Activated CD4-positive, alpha-beta T cell treated with anti-CD3 and anti-CD28 coated beads for 24 hours (primary cell): ENCODE results near the gene SCYL1.
A peak's percentile ranks its signal among the peaks of the same experiment; 100 is the strongest.

ENCODE experiments used
- DNase-seq, 2 donors: peaks; one replicate each; pipeline ENCODE4 v3.0.0-alpha.2; 2020; ENCODE audit warnings: low read depth in 2 of 2

The SCYL1 gene

GRCh38 chr11:65571420-65571819, 46.5 kb downstream of the SCYL1 start:
- no peak for DNase-seq

GRCh38 chr11:65571940-65572339, 47.1 kb downstream of the SCYL1 start:
- no peak for DNase-seq

DNA sequence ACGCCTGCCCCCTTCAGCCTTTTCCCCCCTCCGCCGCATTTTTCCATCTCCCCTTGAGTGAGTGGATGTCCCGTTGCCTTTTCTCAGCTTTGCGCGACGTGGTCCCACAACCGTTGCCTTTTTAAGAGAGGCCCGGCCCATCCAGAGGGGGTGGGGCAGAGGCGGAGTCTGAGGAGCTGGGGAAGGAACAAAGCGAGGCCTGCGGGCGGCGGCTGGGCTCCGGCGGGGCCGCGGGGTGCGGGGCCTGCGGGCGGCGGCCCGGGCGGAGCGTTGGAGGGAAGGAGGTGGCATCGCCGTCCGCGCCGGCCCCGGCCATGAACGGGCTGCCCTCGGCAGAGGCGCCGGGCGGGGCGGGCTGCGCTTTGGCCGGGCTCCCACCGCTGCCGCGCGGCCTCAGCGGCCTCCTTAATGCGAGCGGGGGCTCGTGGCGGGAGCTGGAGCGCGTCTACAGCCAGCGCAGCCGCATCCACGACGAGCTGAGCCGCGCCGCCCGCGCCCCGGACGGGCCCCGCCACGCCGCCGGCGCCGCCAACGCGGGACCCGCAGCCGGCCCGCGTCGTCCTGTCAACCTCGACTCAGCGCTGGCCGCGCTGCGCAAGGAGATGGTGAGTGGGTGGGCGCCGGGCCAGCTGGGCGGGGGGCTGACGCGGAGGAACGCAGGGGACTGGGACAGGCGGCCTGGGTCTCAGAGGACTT, 47.6 kb downstream of the SCYL1 start, which contains the start of gene FAM89B:
Gene FAM89B, plus strand, starts transcription at position 183 of the 696 bp plus-strand sequence. Its CDS starts 132 bp downstream, at position 315.
- peak; percentile 76 to 85 for DNase-seq

DNA sequence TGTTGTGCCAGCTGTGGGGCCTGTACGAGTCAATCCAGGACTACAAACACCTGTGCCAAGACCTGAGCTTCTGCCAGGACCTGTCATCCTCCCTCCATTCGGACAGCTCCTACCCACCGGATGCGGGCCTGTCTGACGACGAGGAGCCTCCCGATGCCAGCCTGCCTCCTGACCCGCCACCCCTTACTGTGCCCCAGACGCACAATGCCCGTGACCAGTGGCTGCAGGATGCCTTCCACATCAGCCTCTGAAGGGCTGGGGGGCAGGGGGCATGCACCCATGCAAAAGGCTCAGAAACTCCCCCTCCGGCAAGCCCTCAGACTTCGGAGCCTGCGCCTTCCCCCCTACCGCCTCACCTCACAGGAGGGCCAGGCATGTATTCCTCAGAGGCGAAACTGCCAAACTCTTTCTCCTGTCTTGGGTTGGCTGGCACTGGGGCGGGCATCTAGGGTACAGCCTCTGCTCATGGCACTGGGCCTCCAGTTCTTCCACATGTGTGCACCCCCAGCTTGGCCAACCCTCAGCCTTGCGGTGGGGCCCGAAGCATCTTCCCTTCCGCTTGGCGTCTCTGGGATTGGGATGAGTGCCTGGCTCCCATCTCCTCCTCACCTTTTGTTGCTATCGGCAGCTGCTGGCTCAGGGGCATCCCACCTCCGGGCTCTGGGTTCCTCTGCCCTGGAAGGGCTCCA, 48.7 kb downstream of the SCYL1 start:
- no peak for DNase-seq

DNA sequence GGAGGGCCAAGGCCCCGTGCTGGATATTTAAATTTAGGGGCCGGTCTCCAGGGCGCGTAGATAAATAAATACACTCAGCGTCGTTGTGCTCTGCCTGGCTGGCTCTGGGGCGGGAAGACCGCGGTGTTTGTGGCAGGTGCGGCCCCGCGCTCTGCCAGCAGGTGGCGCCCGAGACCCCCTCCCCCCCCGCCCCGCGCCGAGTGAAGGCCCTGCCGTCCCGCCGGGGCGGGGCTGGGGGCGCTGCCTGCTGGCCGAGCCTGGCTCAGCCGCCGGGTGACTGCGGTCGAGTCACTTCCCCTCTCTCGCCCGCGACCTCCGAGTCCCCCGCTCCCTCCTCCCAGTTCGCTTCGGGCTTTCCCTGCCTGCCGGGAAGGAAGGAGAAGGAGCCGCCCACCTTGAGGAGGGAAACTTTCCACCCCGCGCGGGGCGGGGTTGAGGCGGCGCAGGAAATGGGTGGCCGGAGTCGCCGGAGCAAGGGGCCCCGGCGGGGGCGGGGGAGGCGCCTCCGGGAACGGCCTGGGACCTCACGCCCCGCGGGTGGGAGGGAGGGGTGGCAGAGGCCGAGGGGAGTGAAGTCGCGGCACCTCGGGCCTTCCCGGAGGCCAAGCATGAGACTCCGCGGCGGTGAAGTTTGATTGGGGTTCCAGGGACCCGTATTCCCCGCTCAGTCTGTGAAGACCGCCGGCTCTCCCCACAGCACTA, 49.4 kb downstream of the SCYL1 start:
- DNase-seq, result peak; percentile 72 to 88

DNA sequence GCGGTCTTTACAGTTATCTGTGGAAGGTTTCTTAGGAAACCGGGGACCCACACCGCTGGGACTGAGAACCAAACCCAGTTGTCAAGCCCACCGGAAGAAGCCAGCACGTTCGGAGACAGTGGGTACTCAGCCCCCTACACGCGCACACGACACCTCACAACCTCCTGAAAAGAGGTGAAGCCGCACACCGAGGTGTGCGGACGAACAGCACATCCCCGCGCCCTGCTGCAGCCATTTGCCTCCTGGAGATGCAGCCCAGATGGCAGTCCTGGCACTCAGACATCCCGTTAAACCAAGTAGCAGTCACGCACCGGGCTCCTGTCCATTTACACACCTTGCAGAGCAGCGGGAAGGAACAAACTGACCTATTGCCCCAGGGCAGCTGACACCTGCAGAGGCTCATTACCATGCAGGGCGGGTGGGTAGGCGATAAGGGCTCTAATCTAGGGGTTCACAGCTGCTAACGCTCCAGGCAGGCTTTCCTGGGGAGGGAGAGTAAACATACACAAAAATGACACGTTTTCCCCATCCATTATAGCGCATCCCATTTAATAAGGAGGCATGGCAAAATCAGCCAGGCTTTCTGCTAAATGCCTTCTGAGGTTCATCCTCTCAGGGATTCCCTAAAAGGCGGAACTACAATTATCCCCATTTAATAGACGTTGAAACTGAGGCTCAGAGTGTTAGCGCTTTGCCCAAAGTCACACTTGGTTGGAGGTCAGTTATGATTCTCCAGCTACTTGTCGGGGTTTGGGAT, 50.1 kb downstream of the SCYL1 start:
- no peak for DNase-seq

GRCh38 chr11:65575568-65576231, 50.8 kb downstream of the SCYL1 start, which contains the start of gene EHBP1L1:
EHBP1L1 (plus strand) TSS chr11:65576053; CDS start chr11:65576303, 250 bp downstream.
- DNase-seq, result peak; percentile 44 to 67

GRCh38 chr11:65576232-65576866, 51.5 kb downstream of the SCYL1 start:
- DNase-seq, result no peak

DNA sequence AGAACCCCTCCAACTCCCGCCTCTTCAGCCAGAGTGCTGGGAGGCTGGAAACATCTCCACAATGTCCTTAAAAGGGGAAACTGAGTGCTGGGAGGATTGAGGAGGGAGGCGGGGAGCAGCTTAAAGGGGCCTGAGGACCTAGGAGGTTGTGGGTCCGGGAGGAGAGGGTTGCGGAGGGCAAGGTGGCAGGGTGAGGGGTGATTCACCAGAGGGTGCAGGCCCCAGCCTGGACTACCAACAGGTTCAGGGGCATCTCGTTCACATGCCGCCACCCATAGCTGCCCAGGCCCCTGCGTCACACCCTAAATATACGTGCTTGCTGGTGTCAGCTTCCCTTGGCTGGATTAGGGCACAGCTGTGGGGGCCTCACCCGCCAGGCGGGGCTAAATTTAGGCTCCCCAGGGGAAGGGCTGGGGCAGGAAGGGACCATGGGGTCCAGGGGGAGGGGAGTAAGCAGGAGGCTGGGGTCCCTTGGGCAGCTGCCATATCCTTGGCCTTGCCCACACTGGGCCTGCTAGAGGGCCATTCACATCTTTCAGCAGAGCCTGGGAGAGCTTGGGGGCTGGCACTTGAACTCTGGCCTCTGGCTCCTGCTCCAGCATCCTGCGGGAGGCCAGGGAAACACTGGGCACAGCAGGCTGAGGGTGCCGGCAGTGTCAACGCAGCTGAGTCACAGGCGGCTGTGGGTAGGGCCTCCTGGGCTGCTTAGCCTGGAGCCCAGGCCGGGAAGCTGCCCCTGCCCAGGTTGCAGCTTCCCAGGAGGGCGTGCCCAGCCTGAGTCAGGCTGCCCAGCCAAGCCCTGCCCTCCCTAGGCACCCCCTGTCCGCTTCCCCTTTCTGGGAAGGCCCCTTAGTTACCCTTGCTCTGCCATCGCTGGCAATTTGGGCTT, 52.2 kb downstream of the SCYL1 start:
- DNase-seq, result no peak

DNA sequence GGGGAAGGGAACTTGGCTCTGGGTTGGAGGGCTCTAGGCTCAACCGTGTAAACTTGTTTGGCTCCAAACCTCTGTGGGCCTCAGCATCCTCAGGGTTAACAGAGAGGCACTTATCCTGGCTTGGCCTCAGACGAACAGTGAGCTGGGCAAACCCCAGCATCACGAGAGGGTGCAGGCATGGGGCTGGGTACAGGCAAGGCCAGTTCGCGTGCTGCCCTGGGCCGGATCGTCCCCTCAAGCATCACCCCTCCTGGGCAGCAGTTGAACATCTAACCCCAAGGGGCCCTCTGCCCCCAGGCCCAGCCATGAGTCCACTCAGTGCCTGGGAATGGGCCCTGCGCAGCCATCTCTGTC, 52.9 kb downstream of the SCYL1 start:
- DNase-seq, result no peak

- no peak for DNase-seq
Observed at GRCh38 chr11:65578134-65578533, 53.3 kb downstream of the SCYL1 start.

- DNase-seq, result no peak
Observed at GRCh38 chr11:65578667-65579066, 53.8 kb downstream of the SCYL1 start.

DNA sequence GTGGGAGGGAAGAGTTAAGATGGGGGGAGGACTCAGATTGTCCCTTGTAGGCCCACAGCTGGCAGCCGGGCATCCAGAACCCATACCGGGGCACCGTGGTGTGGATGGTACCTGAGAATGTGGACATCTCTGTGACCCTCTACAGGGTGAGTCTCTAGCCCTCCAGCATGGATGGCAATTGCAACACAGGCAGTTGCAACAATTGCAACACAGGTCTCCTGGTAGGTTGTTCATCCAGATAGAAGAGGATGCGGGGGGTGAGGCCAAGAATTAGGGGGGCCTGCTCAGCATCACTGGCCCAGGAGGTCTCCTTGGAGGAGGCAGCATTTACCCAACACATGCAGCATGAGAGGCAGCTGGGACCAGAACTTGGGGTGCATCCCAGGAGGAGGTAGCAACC, 54.4 kb downstream of the SCYL1 start:
- DNase-seq, result no peak

DNA sequence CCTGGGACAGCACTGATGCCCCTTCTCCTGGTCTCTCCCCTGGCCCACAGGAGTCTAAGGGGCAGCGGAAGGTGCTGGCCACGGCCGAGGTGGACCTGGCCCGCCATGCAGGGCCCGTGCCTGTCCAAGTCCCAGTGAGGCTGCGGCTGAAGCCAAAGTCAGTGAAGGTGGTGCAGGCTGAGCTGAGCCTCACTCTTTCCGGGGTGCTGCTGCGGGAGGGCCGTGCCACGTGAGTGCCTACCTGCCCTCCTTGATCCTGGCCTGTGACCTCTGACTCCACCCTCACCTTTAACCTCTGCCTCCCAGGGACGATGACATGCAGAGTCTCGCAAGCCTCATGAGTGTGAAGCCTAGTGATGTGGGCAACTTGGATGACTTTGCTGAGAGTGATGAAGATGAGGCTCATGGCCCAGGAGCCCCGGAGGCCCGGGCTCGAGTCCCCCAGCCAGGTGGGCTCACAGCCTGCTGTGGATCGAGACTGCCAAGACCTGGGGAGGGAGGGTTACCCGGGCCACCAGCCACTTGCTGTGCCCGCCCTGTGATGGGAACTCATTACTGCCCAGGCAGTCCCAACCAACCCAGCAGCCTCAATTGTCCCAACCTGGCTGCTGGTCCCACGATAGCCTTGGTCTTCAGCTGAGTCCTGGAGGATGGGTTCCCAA, 55.3 kb downstream of the SCYL1 start:
- DNase-seq, result no peak

GRCh38 chr11:65580756-65581155, 55.9 kb downstream of the SCYL1 start:
- no peak for DNase-seq

DNA sequence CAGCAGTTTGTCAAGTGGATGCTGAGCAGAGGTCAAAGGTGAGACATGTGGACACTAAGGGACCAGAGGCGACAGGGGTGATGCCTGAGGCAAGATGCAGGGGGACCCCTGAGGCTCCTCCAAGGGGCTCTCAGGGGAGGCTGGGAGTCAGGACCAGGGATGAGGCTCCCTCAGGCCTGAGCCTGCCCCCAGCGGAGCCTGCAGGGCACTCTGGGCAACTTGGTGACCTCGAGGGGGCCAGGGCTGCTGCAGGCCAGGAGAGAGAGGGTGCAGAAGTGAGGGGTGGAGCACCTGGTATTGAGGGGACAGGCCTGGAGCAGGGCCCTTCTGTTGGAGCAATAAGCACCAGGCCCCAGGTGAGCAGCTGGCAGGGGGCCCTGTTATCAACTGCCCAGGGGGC, 57.0 kb downstream of the SCYL1 start:
- DNase-seq, result no peak

DNA sequence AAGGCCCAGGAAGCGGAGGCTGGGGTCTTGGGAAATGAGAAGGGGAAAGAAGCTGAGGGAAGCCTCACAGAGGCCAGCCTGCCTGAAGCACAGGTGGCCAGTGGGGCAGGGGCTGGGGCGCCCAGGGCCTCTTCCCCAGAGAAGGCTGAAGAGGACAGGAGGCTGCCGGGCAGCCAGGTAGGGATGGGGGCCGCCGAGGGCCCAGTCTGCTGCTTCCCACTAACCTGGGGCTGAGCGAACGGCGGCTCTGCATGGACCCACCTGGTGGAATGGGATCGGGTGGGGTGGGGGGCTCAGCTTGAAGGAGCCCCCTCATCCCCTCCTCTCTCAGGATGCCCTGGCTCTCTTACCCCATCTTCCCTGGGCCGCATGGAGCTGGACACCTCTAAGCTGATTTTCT, 58.7 kb downstream of the SCYL1 start:
- no peak for DNase-seq

GRCh38 chr11:65584106-65584505, 59.2 kb downstream of the SCYL1 start:
- no peak for DNase-seq

DNA sequence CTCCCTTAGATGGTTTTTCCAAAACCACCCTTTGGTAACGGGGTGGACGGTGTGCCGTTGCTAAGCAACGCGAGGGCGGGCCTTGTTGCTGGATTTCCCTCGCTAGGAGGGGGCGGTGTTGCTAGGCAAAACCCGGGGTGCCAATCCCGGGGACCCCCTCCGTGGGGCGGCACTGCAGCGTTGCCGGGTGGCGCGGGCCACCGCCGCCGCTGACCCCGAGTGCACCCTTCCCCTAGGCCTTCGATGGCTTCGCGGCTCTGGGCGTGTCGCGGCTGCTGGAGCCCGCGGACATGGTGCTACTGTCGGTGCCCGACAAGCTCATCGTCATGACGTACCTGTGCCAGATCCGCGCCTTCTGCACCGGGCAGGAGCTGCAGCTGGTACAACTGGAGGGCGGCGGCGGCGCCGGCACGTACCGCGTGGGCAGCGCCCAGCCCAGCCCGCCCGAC, 59.9 kb downstream of the SCYL1 start:
- no peak for DNase-seq
